Progenitor cell of endocrine pancreas (in vitro differentiated cells): ENCODE measurements around the gene FLRT2. TPM values are rescaled to one million over a fixed set of nuclear protein-coding genes. Genes with fewer than 3 reads are reported as not detected.

Source experiments
- DNase-seq: peaks from one replicate; pipeline ENCODE4 v3.0.0; 2021; ENCODE audit warnings: low spot score; ENCODE audit not compliant: unreplicated experiment
- H3K27ac Mint-ChIP-seq: 2 replicates; pipeline ENCODE4 v1.8.0; 2021; ENCODE audit warnings: mild to moderate bottlenecking, moderate library complexity, mixed read lengths
- H3K27me3 Mint-ChIP-seq: 2 replicates; pipeline ENCODE4 v1.8.0; 2021; ENCODE audit warnings: mixed read lengths
- H3K36me3 Mint-ChIP-seq: 2 replicates; pipeline ENCODE4 v1.8.0; 2022; ENCODE audit warnings: mixed read lengths; ENCODE audit not compliant: insufficient read depth
- H3K4me1 Mint-ChIP-seq: 2 replicates; pipeline ENCODE4 v1.8.0; 2021; ENCODE audit warnings: low read depth, mixed read lengths
- H3K4me3 Mint-ChIP-seq: 2 replicates; pipeline ENCODE4 v1.8.0; 2021; ENCODE audit warnings: low read depth, mild to moderate bottlenecking, moderate library complexity, mixed read lengths
- H3K9me3 Mint-ChIP-seq: 2 replicates; pipeline ENCODE4 v1.8.0; 2021; ENCODE audit warnings: low read depth, mixed read lengths
- CTCF ChIP-seq: fragments of 200-600 bp; sonication (generic); IDR thresholded peaks from one replicate; pipeline ENCODE4 v1.5.0; 2021; ENCODE audit warnings: antibody characterized with exemption, mild to moderate bottlenecking; ENCODE audit not compliant: unreplicated experiment
- total RNA-seq: library from RNA; stranded (reverse); gene quantifications from 2 replicates; pipeline ENCODE4 v1.2.1, GENCODE V29; 2021

Gene FLRT2
- total RNA-seq, 1 donor from 2014 or later, result 312 TPM

GRCh38 chr14:85686908-85687307 is 157.0 kb downstream of the FLRT2 start:
- no peaks in the 10 kb centered on the region for H3K36me3 Mint-ChIP-seq
- DNase-seq, result no peak
- H3K27ac Mint-ChIP-seq, result no peak overlapping the region
- H3K27me3 Mint-ChIP-seq, result no peaks in the 10 kb centered on the region
- no peak for TF ChIP-seq CTCF
- H3K4me1 Mint-ChIP-seq, result peaks cover 2% of the 10 kb centered on the region
- H3K4me3 Mint-ChIP-seq, result no peak overlapping the region
- H3K9me3 Mint-ChIP-seq, result no peaks in the 10 kb centered on the region

GRCh38 chr14:85687456-85687855 is 157.5 kb downstream of the FLRT2 start:
- H3K9me3 Mint-ChIP-seq, result no peaks in the 10 kb centered on the region
- no peak for DNase-seq
- H3K27ac Mint-ChIP-seq, result no peak overlapping the region
- H3K4me1 Mint-ChIP-seq, result peaks cover 2% of the 10 kb centered on the region
- H3K27me3 Mint-ChIP-seq, result no peaks in the 10 kb centered on the region
- no peaks in the 10 kb centered on the region for H3K36me3 Mint-ChIP-seq
- H3K4me3 Mint-ChIP-seq, result no peak overlapping the region
- no peak for TF ChIP-seq CTCF

- no peak for TF ChIP-seq CTCF
- Mint-ChIP-seq H3K4me3 (no peak overlapping the region), H3K36me3 (no peaks in the 10 kb centered on the region), H3K27ac (no peak overlapping the region), H3K27me3 (no peaks in the 10 kb centered on the region), H3K9me3 (no peaks in the 10 kb centered on the region), H3K4me1 (peaks cover 2% of the 10 kb centered on the region)
- DNase-seq, result no peak
Observed at GRCh38 chr14:85688006-85688405, 158.1 kb downstream of the FLRT2 start.

- no peaks in the 10 kb centered on the region for H3K4me1 Mint-ChIP-seq
- no peaks in the 10 kb centered on the region for H3K36me3 Mint-ChIP-seq
- no peak overlapping the region for H3K4me3 Mint-ChIP-seq
- H3K9me3 Mint-ChIP-seq, result no peaks in the 10 kb centered on the region
- H3K27me3 Mint-ChIP-seq, result no peaks in the 10 kb centered on the region
- no peak overlapping the region for H3K27ac Mint-ChIP-seq
- DNase-seq, result no peak
- no peak for TF ChIP-seq CTCF
Observed at GRCh38 chr14:85695300-85695699, 165.4 kb downstream of the FLRT2 start.

GRCh38 chr14:85701116-85701515 is 171.2 kb downstream of the FLRT2 start:
- Mint-ChIP-seq H3K36me3 (no peaks in the 10 kb centered on the region), H3K4me3 (no peak overlapping the region), H3K27me3 (no peaks in the 10 kb centered on the region), H3K9me3 (no peaks in the 10 kb centered on the region), H3K27ac (no peak overlapping the region), H3K4me1 (no peaks in the 10 kb centered on the region)
- TF ChIP-seq CTCF, result no peak
- DNase-seq, result no peak
